Fibroblast of mammary gland (primary cell): ENCODE results near the gene OTUD5.
A peak's percentile ranks its signal among the peaks of the same experiment; 100 is the strongest.

Source experiments
- DNase-seq: peaks from one replicate; pipeline ENCODE4 v3.0.0-alpha.2; 2010; ENCODE audit warnings: low read depth
- H3K4me3 ChIP-seq: 2 replicates; pipeline ENCODE4 v1.5.1; 2011; ENCODE audit warnings: low read depth, mild to moderate bottlenecking, low read length, moderate library complexity; ENCODE audit not compliant: control insufficient read depth
- TF ChIP-seq, protein P1 (sequence below): conservative IDR thresholded peaks from 2 replicates; pipeline ENCODE4 v1.5.1; 2011; ENCODE audit warnings: low read depth, low read length, inconsistent platforms; ENCODE audit not compliant: control insufficient read depth, insufficient read depth

OTUD5 gene

DNA sequence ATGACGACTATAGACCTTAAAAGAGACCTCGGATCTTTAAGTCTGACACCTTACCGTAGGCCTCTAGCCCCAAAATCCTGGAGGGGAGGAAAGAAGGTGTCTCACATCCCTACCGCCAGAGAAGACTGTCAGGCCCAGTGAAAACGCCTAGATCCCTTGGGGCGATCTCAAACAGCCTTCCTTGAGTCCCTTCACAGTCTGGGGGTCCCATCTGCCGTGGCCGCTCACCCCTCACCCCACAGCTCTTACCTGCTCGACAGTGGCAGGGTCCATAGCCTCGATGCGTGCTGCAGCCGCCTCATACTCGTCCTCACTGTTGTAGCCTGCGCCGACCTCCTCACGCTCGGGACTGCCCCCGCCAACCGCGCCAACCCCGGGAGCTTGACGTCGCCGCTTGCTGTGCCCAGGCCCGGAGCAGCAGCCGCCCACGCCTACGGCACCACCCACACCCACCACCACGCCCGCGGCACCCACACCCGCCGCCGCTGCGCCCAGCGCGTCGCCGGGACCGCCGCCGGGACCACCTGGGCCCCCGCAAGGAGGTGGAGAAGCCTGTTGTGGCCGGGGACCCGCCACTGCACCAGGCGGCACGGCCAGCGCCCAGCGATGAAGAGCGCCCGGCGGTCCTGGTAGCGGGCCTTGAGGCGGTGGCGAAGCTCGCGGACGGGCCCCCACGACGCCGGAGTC, 536 bp downstream of the OTUD5 start:
- H3K4me3 ChIP-seq = peak overlapping the region; percentile 65
- no peak for DNase-seq
- TF ChIP-seq, protein P1, sequence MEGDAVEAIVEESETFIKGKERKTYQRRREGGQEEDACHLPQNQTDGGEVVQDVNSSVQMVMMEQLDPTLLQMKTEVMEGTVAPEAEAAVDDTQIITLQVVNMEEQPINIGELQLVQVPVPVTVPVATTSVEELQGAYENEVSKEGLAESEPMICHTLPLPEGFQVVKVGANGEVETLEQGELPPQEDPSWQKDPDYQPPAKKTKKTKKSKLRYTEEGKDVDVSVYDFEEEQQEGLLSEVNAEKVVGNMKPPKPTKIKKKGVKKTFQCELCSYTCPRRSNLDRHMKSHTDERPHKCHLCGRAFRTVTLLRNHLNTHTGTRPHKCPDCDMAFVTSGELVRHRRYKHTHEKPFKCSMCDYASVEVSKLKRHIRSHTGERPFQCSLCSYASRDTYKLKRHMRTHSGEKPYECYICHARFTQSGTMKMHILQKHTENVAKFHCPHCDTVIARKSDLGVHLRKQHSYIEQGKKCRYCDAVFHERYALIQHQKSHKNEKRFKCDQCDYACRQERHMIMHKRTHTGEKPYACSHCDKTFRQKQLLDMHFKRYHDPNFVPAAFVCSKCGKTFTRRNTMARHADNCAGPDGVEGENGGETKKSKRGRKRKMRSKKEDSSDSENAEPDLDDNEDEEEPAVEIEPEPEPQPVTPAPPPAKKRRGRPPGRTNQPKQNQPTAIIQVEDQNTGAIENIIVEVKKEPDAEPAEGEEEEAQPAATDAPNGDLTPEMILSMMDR = no peak

DNA sequence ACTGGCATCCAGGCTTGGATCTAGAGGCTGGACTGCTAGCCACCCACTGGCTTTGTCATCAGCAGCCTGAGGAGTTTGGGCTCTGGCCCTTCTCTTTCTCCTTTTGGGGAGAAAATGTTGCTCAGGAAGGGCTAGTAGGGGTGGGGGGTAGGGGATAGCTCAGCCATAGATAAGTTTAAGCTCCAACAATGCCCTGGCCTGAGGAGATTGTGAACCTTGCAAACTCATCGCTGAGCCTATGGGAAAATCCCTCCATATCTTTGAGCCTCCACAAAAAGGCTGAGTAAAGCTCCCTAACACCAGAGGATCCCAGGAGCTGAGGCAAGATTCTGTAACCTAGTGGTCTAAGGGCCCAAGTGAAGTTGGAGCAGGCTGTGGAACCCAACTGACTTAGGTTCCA, 8.8 kb downstream of the OTUD5 start:
- no peak for DNase-seq
- TF ChIP-seq, protein P1 = no peak
- H3K4me3 ChIP-seq = no peak overlapping the region

DNA sequence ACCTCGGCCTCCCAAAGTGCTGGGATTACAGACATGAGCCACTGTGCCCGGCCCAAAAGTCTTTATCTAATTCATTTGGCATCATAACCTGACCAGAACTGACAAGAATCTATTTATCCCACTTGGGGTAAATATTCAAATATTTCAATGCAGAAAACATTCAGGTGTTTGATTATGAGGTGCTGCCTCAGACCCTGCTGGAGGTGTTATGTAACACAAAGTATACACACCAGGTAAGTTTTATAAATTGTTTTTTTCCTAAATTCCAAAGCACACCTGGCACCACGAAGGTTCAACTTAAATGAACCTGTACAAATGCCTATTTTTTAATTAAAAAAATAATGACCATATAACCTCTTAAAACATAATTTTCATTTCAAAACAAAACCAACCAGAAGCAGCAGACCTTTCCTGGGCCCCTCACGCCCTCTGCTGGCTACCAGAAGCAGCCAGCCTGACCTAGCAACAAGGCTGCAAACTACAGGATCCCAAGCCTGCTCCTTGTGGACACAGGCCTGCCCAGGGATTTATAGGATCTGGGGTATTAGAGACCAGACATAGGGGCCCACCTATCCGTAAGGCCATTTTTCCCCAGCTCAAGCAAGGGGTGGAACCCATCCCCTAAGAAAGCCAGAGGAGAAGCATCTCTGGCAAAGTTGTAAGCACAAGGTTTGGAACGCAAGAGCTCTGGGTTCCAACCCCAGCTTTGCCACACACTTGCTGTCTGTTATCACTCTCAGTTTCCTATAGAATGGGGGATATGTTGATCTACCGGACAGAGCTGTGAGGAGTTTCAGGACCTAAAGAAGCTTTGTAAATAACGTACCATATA, 11.7 kb downstream of the OTUD5 start:
- DNase-seq = peak; percentile 51
- TF ChIP-seq, protein P1 = peak; percentile 79

DNA sequence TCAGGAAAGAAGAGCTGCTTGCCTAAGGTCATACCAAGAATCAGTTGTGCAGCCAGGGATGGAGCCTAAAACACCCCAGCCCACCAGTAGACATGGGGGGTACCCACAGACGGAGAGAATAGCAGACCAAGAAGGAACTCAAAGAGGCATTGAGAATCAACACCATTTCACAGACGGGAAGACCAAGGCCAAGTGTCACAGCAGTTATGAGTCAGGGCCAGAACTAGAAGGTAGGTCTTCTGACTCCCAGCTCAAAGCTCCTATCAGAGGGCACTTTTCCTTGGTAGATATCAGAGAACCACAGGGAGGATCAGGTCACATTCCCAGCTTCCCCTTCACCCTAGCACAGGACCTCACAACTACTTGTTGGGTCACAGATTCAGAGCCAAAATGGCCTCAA, 14.5 kb downstream of the OTUD5 start:
- DNase-seq = no peak
- H3K4me3 ChIP-seq = no peak overlapping the region
- TF ChIP-seq, protein P1 = no peak

More for the DNA sequence above, 11.7 kb downstream of the OTUD5 start:
- H3K4me3 ChIP-seq = no peak overlapping the region

DNA sequence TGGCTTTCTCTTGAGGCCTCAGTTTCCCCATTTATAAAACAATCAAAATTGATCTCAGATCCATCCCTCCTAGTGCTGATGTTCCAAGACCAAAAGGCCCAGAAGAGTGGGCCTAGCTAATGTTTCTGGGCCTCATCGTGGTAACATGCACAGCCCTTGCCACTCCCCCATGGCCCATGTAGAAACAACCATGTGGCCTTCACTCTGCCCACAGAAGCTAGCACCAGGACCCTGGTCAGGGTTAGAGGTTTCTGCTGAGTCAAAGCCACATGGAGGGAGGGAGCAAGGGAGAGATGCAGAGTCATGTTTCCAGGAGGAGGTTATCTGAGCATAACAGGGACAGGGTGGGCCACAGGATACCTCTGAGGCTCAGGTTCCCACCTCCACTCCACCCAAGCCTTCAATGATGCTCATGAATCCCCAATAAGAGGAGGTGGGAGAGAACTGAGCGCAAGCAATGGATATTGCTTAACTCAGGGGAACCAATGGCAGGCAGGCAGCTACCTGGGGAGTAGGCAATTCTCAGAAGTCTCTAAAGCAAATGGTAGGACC, 16.9 kb downstream of the OTUD5 start:
- TF ChIP-seq, protein P1 = no peak
- no peak overlapping the region for H3K4me3 ChIP-seq
- no peak for DNase-seq

DNA sequence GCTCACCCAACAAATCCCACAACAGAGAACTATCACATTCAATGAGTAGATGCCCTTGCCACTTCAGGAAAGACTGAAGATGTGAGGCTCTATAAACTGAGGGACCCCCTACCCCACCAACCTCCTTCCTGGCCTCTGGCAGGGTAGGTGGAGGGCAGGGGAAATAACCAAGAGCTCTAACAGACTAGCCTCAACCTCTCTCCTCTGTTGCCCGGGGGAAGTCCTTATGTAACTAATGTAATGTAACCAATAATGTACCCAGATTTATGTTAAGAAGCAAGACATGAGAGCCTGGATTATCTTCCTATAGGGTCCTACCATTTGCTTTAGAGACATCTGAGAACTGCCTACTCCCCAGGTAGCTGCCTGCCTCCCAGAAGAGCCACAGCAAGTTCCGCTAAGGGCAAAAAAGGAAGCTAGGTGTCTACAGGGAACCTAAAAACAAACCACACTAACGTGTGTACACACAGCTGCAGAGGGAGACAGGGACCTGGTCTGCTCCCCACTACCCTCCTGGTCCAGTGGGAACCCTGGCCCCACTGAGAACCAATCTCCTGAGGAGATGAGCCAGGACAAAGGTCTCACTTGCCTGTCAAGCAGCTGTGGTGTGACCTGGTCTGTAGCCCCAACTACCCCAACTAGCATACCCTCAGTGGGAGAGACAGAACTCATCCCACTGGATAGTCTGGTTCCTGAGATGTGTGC, 17.7 kb downstream of the OTUD5 start:
- TF ChIP-seq, protein P1 = no peak
- no peak for DNase-seq
- H3K4me3 ChIP-seq = no peak overlapping the region
